Measurements from ENCODE around the gene BSND. TPM values are rescaled to one million over a fixed set of nuclear protein-coding genes. Genes with fewer than 3 reads are reported as not detected.

The BSND gene
- total RNA-seq, 2 donors from 2014 or later: not detected

- Histone ChIP-seq H3K27ac (no peak overlapping the region), H3K4me3 (no peak overlapping the region), H3K27me3 (no peaks in the 10 kb centered on the region), H3K36me3 (no peaks in the 10 kb centered on the region), H3K9me3 (no peaks in the 10 kb centered on the region), H3K4me1 (peaks cover 0 to 7% of the 10 kb centered on the region in 2 donors)
- DNase-seq (ENCODE audit: low spot score): no peak
- TF ChIP-seq CTCF (IDR thresholded peaks at IDR 0.05): no peak
Measured at GRCh38 chr1:55055951-55056631, 57.4 kb downstream of the BSND start.

- H3K9me3 ChIP-seq: no peaks in the 10 kb centered on the region
- no peak overlapping the region for H3K4me3 ChIP-seq
- no peaks in the 10 kb centered on the region for H3K36me3 ChIP-seq
- DNase-seq (ENCODE audit: low spot score): no peak
- TF ChIP-seq CTCF (IDR thresholded peaks at IDR 0.05): no peak
- no peak overlapping the region for H3K27ac ChIP-seq
- H3K27me3 ChIP-seq: no peaks in the 10 kb centered on the region
- H3K4me1 ChIP-seq: peaks cover 0 to 7% of the 10 kb centered on the region in 2 donors
Measured at GRCh38 chr1:55056632-55056992, 57.9 kb downstream of the BSND start.

GRCh38 chr1:55057270-55057955 is 58.7 kb downstream of the BSND start:
- peaks cover 0 to 7% of the 10 kb centered on the region in 2 donors for H3K4me1 ChIP-seq
- DNase-seq (ENCODE audit: low spot score): no peak
- H3K36me3 ChIP-seq: no peaks in the 10 kb centered on the region
- no peak for TF ChIP-seq CTCF (IDR thresholded peaks at IDR 0.05)
- no peak overlapping the region for H3K4me3 ChIP-seq
- H3K27me3 ChIP-seq: no peaks in the 10 kb centered on the region
- H3K27ac ChIP-seq: no peak overlapping the region
- no peaks in the 10 kb centered on the region for H3K9me3 ChIP-seq

GRCh38 chr1:55057956-55058298 is 59.2 kb downstream of the BSND start:
- no peak overlapping the region for H3K4me3 ChIP-seq
- H3K27me3 ChIP-seq: no peaks in the 10 kb centered on the region
- H3K9me3 ChIP-seq: no peaks in the 10 kb centered on the region
- H3K27ac ChIP-seq: no peak overlapping the region
- no peak for DNase-seq (ENCODE audit: low spot score)
- H3K36me3 ChIP-seq: no peaks in the 10 kb centered on the region
- peaks cover 0 to 7% of the 10 kb centered on the region in 2 donors for H3K4me1 ChIP-seq
- no peak for TF ChIP-seq CTCF (IDR thresholded peaks at IDR 0.05)

GRCh38 chr1:55059302-55060132 is 60.8 kb downstream of the BSND start:
- H3K9me3 ChIP-seq: no peaks in the 10 kb centered on the region
- H3K4me1 ChIP-seq: peaks cover 0 to 5% of the 10 kb centered on the region in 2 donors
- no peak overlapping the region for H3K27ac ChIP-seq
- H3K4me3 ChIP-seq: no peak overlapping the region
- peak; percentile 46 for DNase-seq (ENCODE audit: low spot score)
- TF ChIP-seq CTCF (IDR thresholded peaks at IDR 0.05): no peak
- no peaks in the 10 kb centered on the region for H3K36me3 ChIP-seq
- H3K27me3 ChIP-seq: no peaks in the 10 kb centered on the region

All from right atrium auricular region (tissue), 2 donors.